HEK293 (cell line): ENCODE measurements around the gene HOGA1.
"Not testable (repeated sequence)": the region's sequence is repeated elsewhere in the genome, so short reads cannot be mapped to it uniquely, and the experiment has no call there.

Experiments used
- CTCF ChIA-PET: fragments of 350-600 bp; formaldehyde crosslinking; extraction: SDS; loops from one replicate; lab custom pipeline; 2021; ENCODE audit warnings: antibody characterized with exemption; lab: Yijun Ruan, JAX
- POLR2A ChIA-PET: fragments of 300-600 bp; formaldehyde crosslinking; extraction: SDS; loops from one replicate; lab custom pipeline; 2020; ENCODE audit warnings: antibody characterized with exemption, inconsistent platforms; lab: Yijun Ruan, JAX
- H3K27ac ChIP-seq: fragments of 200-500 bp; sonication (Bioruptor generic); 2 replicates; pipeline ENCODE4 v1.5.1; 2014; ENCODE audit warnings: low read depth, low read length, control low read depth, inconsistent platforms; ENCODE audit errors: extremely low read depth
- H3K36me3 ChIP-seq, 2 experiments: fragments of 200-500 bp in 1 of 2; sonication (Bioruptor generic) in 1 of 2; 1 replicate in 1 of 2; 2 replicates in 1 of 2; pipeline ENCODE4 v1.5.1; 2014 to 2017; ENCODE audit warnings: inconsistent platforms in 2 of 2, low read length in 2 of 2; ENCODE audit not compliant: control insufficient read depth in 2 of 2, insufficient read depth in 1 of 2
- H3K4me1 ChIP-seq: fragments of 200-500 bp; sonication (Bioruptor generic); 2 replicates; pipeline ENCODE4 v1.5.1; 2014; ENCODE audit warnings: mild to moderate bottlenecking, low read length, inconsistent platforms; ENCODE audit not compliant: control insufficient read depth, insufficient read depth
- H3K4me3 ChIP-seq: 2 replicates; pipeline ENCODE4 v1.5.1; 2011; ENCODE audit warnings: low read depth, mild to moderate bottlenecking, control low read depth, low read length, moderate library complexity
- H3K9me3 ChIP-seq: fragments of 200-500 bp; sonication (Bioruptor generic); 2 replicates; pipeline ENCODE4 v1.5.1; 2014; ENCODE audit warnings: low read depth, low read length, inconsistent platforms; ENCODE audit not compliant: control insufficient read depth, insufficient read depth
- CTCF ChIP-seq: fragments of 450-650 bp; formaldehyde crosslinking; IDR thresholded peaks from 2 replicates; pipeline ENCODE4 v1.5.1; 2016; ENCODE audit warnings: missing biosample characterization, missing genetic modification characterization
- GLIS1 ChIP-seq: fragments of 450-650 bp; formaldehyde crosslinking; IDR thresholded peaks from 2 replicates; pipeline ENCODE4 v1.5.1; 2016; ENCODE audit warnings: missing biosample characterization, missing genetic modification characterization
- OSR2 ChIP-seq: fragments of 450-650 bp; formaldehyde crosslinking; IDR thresholded peaks from 2 replicates; pipeline ENCODE4 v1.5.1; 2016; ENCODE audit warnings: missing biosample characterization, missing genetic modification characterization
- PRDM6 ChIP-seq: fragments of 450-650 bp; formaldehyde crosslinking; IDR thresholded peaks from 2 replicates; pipeline ENCODE4 v1.5.1; 2017; ENCODE audit warnings: missing biosample characterization, missing genetic modification characterization
- TRIM28 ChIP-seq: IDR thresholded peaks from 2 replicates; pipeline ENCODE4 v1.6.1; 2011; ENCODE audit warnings: low read length, control low read depth, borderline replicate concordance
- ZBTB20 ChIP-seq: fragments of 450-650 bp; formaldehyde crosslinking; IDR thresholded peaks from 2 replicates; pipeline ENCODE4 v1.5.1; 2016; ENCODE audit warnings: missing biosample characterization, missing genetic modification characterization
- ZBTB44 ChIP-seq: fragments of 450-650 bp; IDR thresholded peaks from 2 replicates; pipeline ENCODE4 v1.5.1; 2018; ENCODE audit warnings: missing biosample characterization, mild to moderate bottlenecking, missing genetic modification characterization
- ZNF114 ChIP-seq: fragments of 450-650 bp; formaldehyde crosslinking; IDR thresholded peaks from 2 replicates; pipeline ENCODE4 v1.5.0; 2017; ENCODE audit warnings: missing biosample characterization, missing genetic modification characterization
- ZNF394 ChIP-seq: fragments of 450-650 bp; formaldehyde crosslinking; IDR thresholded peaks from 2 replicates; pipeline ENCODE4 v1.5.1; 2016; ENCODE audit warnings: missing biosample characterization, missing genetic modification characterization, mild to moderate bottlenecking, moderate library complexity, borderline replicate concordance
- ZNF596 ChIP-seq: fragments of 450-650 bp; IDR thresholded peaks from 2 replicates; pipeline ENCODE4 v1.5.0; 2018; ENCODE audit warnings: missing biosample characterization, mild to moderate bottlenecking, missing genetic modification characterization, moderate library complexity
- ZNF600 ChIP-seq: fragments of 450-650 bp; formaldehyde crosslinking; IDR thresholded peaks from 2 replicates; pipeline ENCODE4 v1.5.1; 2016; ENCODE audit warnings: missing biosample characterization, missing genetic modification characterization
- ZNF629 ChIP-seq: fragments of 450-650 bp; formaldehyde crosslinking; IDR thresholded peaks from 2 replicates; pipeline ENCODE4 v1.5.1; 2017; ENCODE audit warnings: missing biosample characterization, missing genetic modification characterization
- ZNF654 ChIP-seq: fragments of 450-650 bp; formaldehyde crosslinking; IDR thresholded peaks from 2 replicates; pipeline ENCODE4 v1.5.1; 2016; ENCODE audit warnings: low read depth, missing biosample characterization, missing genetic modification characterization
- ZNF707 ChIP-seq: fragments of 450-650 bp; formaldehyde crosslinking; IDR thresholded peaks from 2 replicates; pipeline ENCODE4 v1.5.1; 2016; ENCODE audit warnings: missing biosample characterization, missing genetic modification characterization
- ZNF843 ChIP-seq: fragments of 450-650 bp; formaldehyde crosslinking; IDR thresholded peaks from 2 replicates; pipeline ENCODE4 v1.5.1; 2016; ENCODE audit warnings: missing biosample characterization, missing genetic modification characterization

Gene HOGA1

GRCh38 chr10:97553575-97554031 lies 30.6 kb upstream of the HOGA1 start:
- CTCF ChIA-PET: interaction anchor here (0.6 to 8.7 kb wide), 29 partner anchors 8 to 147 kb away, joined by 3 to 81 read pairs (median 4); partner anchors contain the start of genes ANKRD2, C10orf62 and UBTD1
- H3K4me3 ChIP-seq: no peak overlapping the region
- H3K27ac ChIP-seq: no peak overlapping the region
- H3K4me1 ChIP-seq: peaks cover 6% of the 10 kb centered on the region; the same call in 1 of the 2 replicates
- POLR2A ChIA-PET: interaction anchor here (0.7 to 1.3 kb wide), 2 partner anchors 56 to 100 kb away, joined by 3 read pairs; no protein-coding TSS in a partner anchor
- no peaks in the 10 kb centered on the region for H3K36me3 ChIP-seq
- no peak for TF ChIP-seq OSR2
- TF ChIP-seq ZNF596: no peak
- TF ChIP-seq ZNF654: peak; percentile 73
- TF ChIP-seq ZNF600 (tag by site-specific recombination): 0 out of 2 replicates have a peak, but pooled peaks have one; percentile 19
- peak; percentile 73 for TF ChIP-seq TRIM28
- peak; percentile 26 for TF ChIP-seq GLIS1 (tag by site-specific recombination)
- TF ChIP-seq ZNF394: no peak
- TF ChIP-seq PRDM6 (tag by site-specific recombination): no peak
- TF ChIP-seq ZNF629 (tag by site-specific recombination): no peak
- TF ChIP-seq ZNF843: no peak
- no peak for TF ChIP-seq ZNF707
- TF ChIP-seq CTCF: peak; percentile 83
- no peak for TF ChIP-seq ZBTB20
- 0 out of 2 replicates have a peak, but pooled peaks have one; percentile 10 for TF ChIP-seq ZBTB44 (tag by site-specific recombination)
- no peak for TF ChIP-seq ZNF114 (tag by site-specific recombination)
- no peaks in the 10 kb centered on the region for H3K9me3 ChIP-seq

- ChIA-PET POLR2A (interaction anchor here (0.7 to 1.3 kb wide), 2 partner anchors 57 to 91 kb away, joined by 3 read pairs; no protein-coding TSS in a partner anchor), CTCF (interaction anchor here (0.6 to 8.7 kb wide), 24 partner anchors 9 to 148 kb away, joined by 3 to 81 read pairs (median 5); partner anchors contain the start of genes ANKRD2, C10orf62 and UBTD1)
- not testable (repeated sequence) for H3K4me3 ChIP-seq, H3K36me3 ChIP-seq, H3K27ac ChIP-seq, H3K4me1 ChIP-seq, H3K9me3 ChIP-seq
Observed at GRCh38 chr10:97554336-97554735, 29.9 kb upstream of the HOGA1 start.

- H3K36me3 ChIP-seq, POLR2A ChIA-PET, H3K27ac ChIP-seq, H3K4me3 ChIP-seq, H3K9me3 ChIP-seq, H3K4me1 ChIP-seq: not testable (repeated sequence)
- CTCF ChIA-PET: interaction anchor here (0.6 to 8.7 kb wide), 8 partner anchors 17 to 1406 kb away, joined by 3 to 81 read pairs (median 8); partner anchors contain the start of gene ANKRD2
Observed at GRCh38 chr10:97555541-97555940, 28.6 kb upstream of the HOGA1 start.
